ENCODE measurements around the gene RNF144A. TPM values are rescaled to one million over a fixed set of nuclear protein-coding genes. Genes with fewer than 3 reads are reported as not detected.
A peak's percentile ranks its signal among the peaks of the same experiment; 100 is the strongest.

RNF144A gene, protein sequence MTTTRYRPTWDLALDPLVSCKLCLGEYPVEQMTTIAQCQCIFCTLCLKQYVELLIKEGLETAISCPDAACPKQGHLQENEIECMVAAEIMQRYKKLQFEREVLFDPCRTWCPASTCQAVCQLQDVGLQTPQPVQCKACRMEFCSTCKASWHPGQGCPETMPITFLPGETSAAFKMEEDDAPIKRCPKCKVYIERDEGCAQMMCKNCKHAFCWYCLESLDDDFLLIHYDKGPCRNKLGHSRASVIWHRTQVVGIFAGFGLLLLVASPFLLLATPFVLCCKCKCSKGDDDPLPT
- total RNA-seq (2013), result 0.56 TPM
- under 1 TPM; 0.30 to 0.68 (median 0.48) TPM for polyA plus RNA-seq
- 0.42 and 0.96 TPM in 2 replicates for polyA minus RNA-seq
- 1.6 to 11.6 (median 2.3) reads per million in 11 experiments for total RNA-seq

DNA sequence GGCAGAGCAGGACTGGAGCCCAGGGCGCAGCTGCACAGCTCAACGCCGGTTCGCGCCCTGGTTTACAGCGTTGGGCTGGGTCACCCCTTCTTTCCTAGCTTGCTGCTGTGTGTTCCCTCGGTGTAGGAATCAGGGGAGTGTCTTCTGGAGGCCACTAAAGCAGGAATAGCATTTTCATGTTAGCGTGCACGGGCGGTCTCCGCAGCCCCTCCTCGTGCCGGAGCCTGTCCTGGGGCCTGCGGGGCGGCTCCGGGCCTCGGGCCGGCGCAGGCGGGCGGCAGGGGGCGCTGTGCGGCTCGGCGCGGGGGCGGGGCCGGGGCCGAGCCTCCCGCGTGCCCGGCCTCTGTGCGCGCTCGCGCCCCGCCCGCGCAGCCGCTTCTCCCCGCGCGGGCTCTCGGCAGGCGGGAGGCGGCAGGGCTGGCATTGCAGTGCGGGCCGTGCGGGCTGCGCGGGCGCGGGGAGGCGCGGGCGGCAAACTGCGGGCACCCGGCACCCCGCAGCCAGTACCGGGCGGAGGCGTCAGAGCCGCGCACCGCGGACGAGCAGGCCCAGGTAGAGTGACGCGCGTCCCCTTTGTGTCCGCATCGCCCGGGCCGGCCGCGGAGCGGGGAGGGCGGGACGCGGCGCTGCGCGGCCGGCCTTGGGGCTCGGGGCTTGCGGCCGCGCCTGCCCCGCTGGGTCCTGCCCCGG, at the start of gene RNF144A:
TSS of gene RNF144A (plus strand) at position 342 of the 690 bp plus-strand sequence. CDS start 79,515 bp downstream, outside the sequence.
- H3K4me1 Mint-ChIP-seq, result peaks cover 12% of the 10 kb centered on the region
- peaks cover 11 to 13% of the 10 kb centered on the region in 2 donors for H3K4me1 ChIP-seq (ENCODE audit: control insufficient read depth in 1 of 2, insufficient read depth in 2 of 2, low read length in 2 of 2)
- intact Hi-C loops (cut with micrococcal nuclease), result loop anchor here in 1 of 2 donors (10.0 kb wide), 1 partner anchor 88 kb away; no protein-coding TSS in a partner anchor

DNA sequence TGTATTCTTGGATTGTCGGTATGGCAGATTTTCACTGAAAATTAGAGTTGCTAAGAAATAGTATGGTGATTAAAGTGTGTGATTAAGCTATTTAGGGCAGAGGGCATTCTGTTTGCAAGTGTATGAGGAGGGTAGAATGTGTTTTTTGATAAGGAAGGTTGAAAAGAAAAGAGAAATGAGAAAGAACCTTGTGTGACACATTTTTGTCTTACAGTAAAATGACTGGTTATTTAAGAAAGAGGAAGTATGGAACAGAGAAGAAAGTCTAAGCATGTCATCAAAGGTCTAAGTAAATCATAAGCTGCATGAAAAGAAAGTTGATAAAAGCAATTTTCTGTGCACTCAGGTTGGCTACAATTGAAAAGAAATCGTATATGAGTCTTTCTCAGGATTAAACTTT, 44.8 kb upstream of the RNF144A start:
- peak; percentile 28 to 50 (median 41) for DNase-seq
- Histone ChIP-seq H3K4me3 (replicated peaks in 1 of 3; ENCODE audit: low read depth in 2 of 3, low read length in 3 of 3) (no peak overlapping the region), H3K9ac (ENCODE audit: insufficient read depth, low read length, poor library complexity, severe bottlenecking) (no peak overlapping the region), H3K27me3 (ENCODE audit: control insufficient read depth in 2 of 2, insufficient read depth in 2 of 2, low read length in 2 of 2) (no peaks in the 10 kb centered on the region), H3K36me3 (replicated peaks in 1 of 2; ENCODE audit: control insufficient read depth in 1 of 2, insufficient read depth in 2 of 2, low read length in 2 of 2) (no peaks in the 10 kb centered on the region), H3K4me1 (ENCODE audit: control insufficient read depth in 1 of 2, insufficient read depth in 2 of 2, low read length in 2 of 2) (peaks cover 16 to 31% of the 10 kb centered on the region in 2 donors), H3K4me2 (replicated peaks; ENCODE audit: extremely low read depth, low read length, poor library complexity, severe bottlenecking) (peak overlapping the region; percentile 6), H3K27ac (ENCODE audit: low read depth in 1 of 2, low read length in 2 of 2) (peak overlapping the region in 1 of 2 donors; percentile 49), H4K20me1 (ENCODE audit: insufficient read depth, low read length) (no peaks in the 10 kb centered on the region), H3K9me3 (replicated peaks in 1 of 2; ENCODE audit: control insufficient read depth in 1 of 2, insufficient read depth in 1 of 2, low read length in 2 of 2) (no peaks in the 10 kb centered on the region), H2AFZ (ENCODE audit: insufficient read depth, low read depth, low read length, poor library complexity, severe bottlenecking) (peak overlapping the region; percentile 13), H3K79me2 (ENCODE audit: insufficient read depth, low read length) (no peaks in the 10 kb centered on the region)
- Mint-ChIP-seq H3K4me3 (peak overlapping the region in 1 of 2 donors; percentile 77), H3K27me3 (ENCODE audit: low read depth in 3 of 3) (no peaks in the 10 kb centered on the region), H3K27ac (peak overlapping the region; percentile 46 to 88 (median 83)), H3K9me3 (peaks cover 0 to 5% (median 3%) of the 10 kb centered on the region in 7 donors), H3K36me3 (peaks cover 11 to 14% of the 10 kb centered on the region in 2 donors), H3K4me1 (peaks cover 31% of the 10 kb centered on the region)
- TF ChIP-seq, protein P1, sequence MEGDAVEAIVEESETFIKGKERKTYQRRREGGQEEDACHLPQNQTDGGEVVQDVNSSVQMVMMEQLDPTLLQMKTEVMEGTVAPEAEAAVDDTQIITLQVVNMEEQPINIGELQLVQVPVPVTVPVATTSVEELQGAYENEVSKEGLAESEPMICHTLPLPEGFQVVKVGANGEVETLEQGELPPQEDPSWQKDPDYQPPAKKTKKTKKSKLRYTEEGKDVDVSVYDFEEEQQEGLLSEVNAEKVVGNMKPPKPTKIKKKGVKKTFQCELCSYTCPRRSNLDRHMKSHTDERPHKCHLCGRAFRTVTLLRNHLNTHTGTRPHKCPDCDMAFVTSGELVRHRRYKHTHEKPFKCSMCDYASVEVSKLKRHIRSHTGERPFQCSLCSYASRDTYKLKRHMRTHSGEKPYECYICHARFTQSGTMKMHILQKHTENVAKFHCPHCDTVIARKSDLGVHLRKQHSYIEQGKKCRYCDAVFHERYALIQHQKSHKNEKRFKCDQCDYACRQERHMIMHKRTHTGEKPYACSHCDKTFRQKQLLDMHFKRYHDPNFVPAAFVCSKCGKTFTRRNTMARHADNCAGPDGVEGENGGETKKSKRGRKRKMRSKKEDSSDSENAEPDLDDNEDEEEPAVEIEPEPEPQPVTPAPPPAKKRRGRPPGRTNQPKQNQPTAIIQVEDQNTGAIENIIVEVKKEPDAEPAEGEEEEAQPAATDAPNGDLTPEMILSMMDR (IDR thresholded peaks at IDR 0.05), result no peak
- WGBS (ENCODE audit: insufficient coverage), result 69% methylated on average over 1 of the region's 2 CpGs
- intact Hi-C loops (cut with micrococcal nuclease), result no loop called here

More for the DNA sequence above, at the start of gene RNF144A:
- WGBS (ENCODE audit: insufficient coverage), result 5% methylated on average over 90 of the region's 90 CpGs
- Histone ChIP-seq H3K4me3 (replicated peaks in 1 of 3; ENCODE audit: low read depth in 2 of 3, low read length in 3 of 3) (peak within 1 kb of the TSS; percentile 19 to 75 (median 29)), H3K27ac (ENCODE audit: low read depth in 1 of 2, low read length in 2 of 2) (no peak within 1 kb of the TSS), H3K4me2 (replicated peaks; ENCODE audit: extremely low read depth, low read length, poor library complexity, severe bottlenecking) (peak within 1 kb of the TSS; percentile 86), H2AFZ (ENCODE audit: insufficient read depth, low read depth, low read length, poor library complexity, severe bottlenecking) (peak within 1 kb of the TSS; percentile 83), H3K9me3 (replicated peaks in 1 of 2; ENCODE audit: control insufficient read depth in 1 of 2, insufficient read depth in 1 of 2, low read length in 2 of 2) (no peaks in the 10 kb centered on the region), H3K79me2 (ENCODE audit: insufficient read depth, low read length) (peaks cover 4% of the 10 kb centered on the region), H3K36me3 (replicated peaks in 1 of 2; ENCODE audit: control insufficient read depth in 1 of 2, insufficient read depth in 2 of 2, low read length in 2 of 2) (no peaks in the 10 kb centered on the region), H3K27me3 (ENCODE audit: control insufficient read depth in 2 of 2, insufficient read depth in 2 of 2, low read length in 2 of 2) (no peaks in the 10 kb centered on the region), H3K9ac (ENCODE audit: insufficient read depth, low read length, poor library complexity, severe bottlenecking) (peak within 1 kb of the TSS; percentile 56), H4K20me1 (ENCODE audit: insufficient read depth, low read length) (no peaks in the 10 kb centered on the region)
- H3K4me3 Mint-ChIP-seq, result peak within 1 kb of the TSS; percentile 74 to 85
- TF ChIP-seq, protein P1 (IDR thresholded peaks at IDR 0.05), result peak; percentile 65
- peak; percentile 32 to 63 (median 54) for DNase-seq
- peak within 1 kb of the TSS in 1 of 7 donors; percentile 30 for H3K27ac Mint-ChIP-seq
- H3K9me3 Mint-ChIP-seq, result peaks cover 0 to 3% (median 0%) of the 10 kb centered on the region in 7 donors
- H3K36me3 Mint-ChIP-seq, result no peaks in the 10 kb centered on the region
- peaks cover 1 to 15% (median 11%) of the 10 kb centered on the region in 3 donors for H3K27me3 Mint-ChIP-seq (ENCODE audit: low read depth in 3 of 3)

All from CD14-positive monocyte (primary cell).